ENCODE measurements around the gene GTF2F2.

- TF ChIP-seq, protein P1, sequence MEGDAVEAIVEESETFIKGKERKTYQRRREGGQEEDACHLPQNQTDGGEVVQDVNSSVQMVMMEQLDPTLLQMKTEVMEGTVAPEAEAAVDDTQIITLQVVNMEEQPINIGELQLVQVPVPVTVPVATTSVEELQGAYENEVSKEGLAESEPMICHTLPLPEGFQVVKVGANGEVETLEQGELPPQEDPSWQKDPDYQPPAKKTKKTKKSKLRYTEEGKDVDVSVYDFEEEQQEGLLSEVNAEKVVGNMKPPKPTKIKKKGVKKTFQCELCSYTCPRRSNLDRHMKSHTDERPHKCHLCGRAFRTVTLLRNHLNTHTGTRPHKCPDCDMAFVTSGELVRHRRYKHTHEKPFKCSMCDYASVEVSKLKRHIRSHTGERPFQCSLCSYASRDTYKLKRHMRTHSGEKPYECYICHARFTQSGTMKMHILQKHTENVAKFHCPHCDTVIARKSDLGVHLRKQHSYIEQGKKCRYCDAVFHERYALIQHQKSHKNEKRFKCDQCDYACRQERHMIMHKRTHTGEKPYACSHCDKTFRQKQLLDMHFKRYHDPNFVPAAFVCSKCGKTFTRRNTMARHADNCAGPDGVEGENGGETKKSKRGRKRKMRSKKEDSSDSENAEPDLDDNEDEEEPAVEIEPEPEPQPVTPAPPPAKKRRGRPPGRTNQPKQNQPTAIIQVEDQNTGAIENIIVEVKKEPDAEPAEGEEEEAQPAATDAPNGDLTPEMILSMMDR (IDR thresholded peaks at IDR 0.05 in 4 of 5, conservative IDR thresholded peaks at IDR 0.05 in 1 of 5): no peak
- no peak for TF ChIP-seq POLR2A (IDR thresholded peaks at IDR 0.05)
Measured at GRCh38 chr13:45120967-45121831, 889 bp downstream of the GTF2F2 start.
